Astrocyte (in vitro differentiated cells and primary cell): ENCODE measurements around the gene AICDA. TPM values are rescaled to one million over a fixed set of nuclear protein-coding genes. Genes with fewer than 3 reads are reported as not detected.

ENCODE experiments used
- DNase-seq: peaks from one replicate; pipeline ENCODE4 v3.0.0-alpha.2; 2010; ENCODE audit warnings: low read depth
- FAIRE-seq: peaks from 2 replicates; lab custom pipeline; 2011; peaks lifted over from hg19 to GRCh38; lab: Jason Lieb, UNC
- H2AFZ ChIP-seq: 2 replicates; pipeline ENCODE4 v1.6.0; 2012; ENCODE audit warnings: low read depth, low read length, inconsistent platforms
- H3K27ac ChIP-seq: 2 replicates; pipeline ENCODE4 v1.5.1; 2011; ENCODE audit warnings: low read depth, low read length, inconsistent platforms
- H3K27me3 ChIP-seq: 2 replicates; pipeline ENCODE4 v1.6.0; 2011; ENCODE audit warnings: low read length, inconsistent platforms; ENCODE audit not compliant: insufficient read depth
- H3K36me3 ChIP-seq: 2 replicates; pipeline ENCODE4 v1.5.1; 2011; ENCODE audit warnings: low read length, inconsistent platforms; ENCODE audit not compliant: insufficient read depth
- H3K4me1 ChIP-seq: 2 replicates; pipeline ENCODE4 v1.5.1; 2011; ENCODE audit warnings: low read length, inconsistent platforms; ENCODE audit not compliant: insufficient read depth
- H3K4me2 ChIP-seq: 2 replicates; pipeline ENCODE4 v1.6.0; 2012; ENCODE audit warnings: low read length, inconsistent platforms
- H3K4me3 ChIP-seq: 2 replicates; pipeline ENCODE4 v1.5.1; 2011; ENCODE audit warnings: low read depth, mild to moderate bottlenecking, low read length, inconsistent platforms; ENCODE audit not compliant: insufficient read depth
- H3K79me2 ChIP-seq: 2 replicates; pipeline ENCODE4 v1.6.0; 2012; ENCODE audit warnings: mild to moderate bottlenecking, low read length, inconsistent platforms; ENCODE audit not compliant: insufficient read depth
- H3K9ac ChIP-seq: 2 replicates; pipeline ENCODE4 v1.6.0; 2012; ENCODE audit warnings: mild to moderate bottlenecking, low read length, inconsistent platforms
- H3K9me3 ChIP-seq: 2 replicates; pipeline ENCODE4 v1.5.1; 2012; ENCODE audit warnings: low read depth, mild to moderate bottlenecking, low read length, inconsistent platforms; ENCODE audit not compliant: insufficient read depth
- H4K20me1 ChIP-seq: 2 replicates; pipeline ENCODE4 v1.6.0; 2012; ENCODE audit warnings: low read length, inconsistent platforms; ENCODE audit not compliant: insufficient read depth
- H3K27ac Mint-ChIP-seq: one replicate; pipeline ENCODE4 v1.8.0; 2021; ENCODE audit warnings: mild to moderate bottlenecking, mixed read lengths; ENCODE audit not compliant: unreplicated experiment
- H3K27me3 Mint-ChIP-seq: one replicate; pipeline ENCODE4 v1.8.0; 2021; ENCODE audit warnings: low read depth, mixed read lengths; ENCODE audit not compliant: unreplicated experiment
- H3K36me3 Mint-ChIP-seq: one replicate; pipeline ENCODE4 v1.8.0; 2021; ENCODE audit warnings: low read depth, mixed read lengths; ENCODE audit not compliant: unreplicated experiment
- H3K4me1 Mint-ChIP-seq: one replicate; pipeline ENCODE4 v1.8.0; 2021; ENCODE audit warnings: low read depth, mixed read lengths; ENCODE audit not compliant: unreplicated experiment
- H3K4me3 Mint-ChIP-seq: one replicate; pipeline ENCODE4 v1.8.0; 2021; ENCODE audit warnings: mild to moderate bottlenecking, moderate library complexity, mixed read lengths; ENCODE audit not compliant: unreplicated experiment
- H3K9me3 Mint-ChIP-seq: one replicate; pipeline ENCODE4 v1.8.0; 2021; ENCODE audit warnings: mild to moderate bottlenecking, mixed read lengths; ENCODE audit not compliant: unreplicated experiment
- EZH2 ChIP-seq: IDR thresholded peaks from 2 replicates; pipeline ENCODE4 v1.6.1; 2012; ENCODE audit warnings: mild to moderate bottlenecking, low read length, inconsistent platforms; ENCODE audit not compliant: insufficient read depth
- total RNA-seq: library from RNA; stranded (reverse); gene quantifications from 2 replicates; pipeline ENCODE4 v1.2.1, GENCODE V29; 2021
- TF ChIP-seq, protein P1 (sequence below): IDR thresholded peaks from 2 replicates; pipeline ENCODE4 v1.5.1; 2011; ENCODE audit warnings: low read depth, mild to moderate bottlenecking, inconsistent platforms, low read length, moderate library complexity; ENCODE audit not compliant: insufficient read depth

The AICDA gene
- total RNA-seq, 1 donor from 2014 or later, result not detected

DNA sequence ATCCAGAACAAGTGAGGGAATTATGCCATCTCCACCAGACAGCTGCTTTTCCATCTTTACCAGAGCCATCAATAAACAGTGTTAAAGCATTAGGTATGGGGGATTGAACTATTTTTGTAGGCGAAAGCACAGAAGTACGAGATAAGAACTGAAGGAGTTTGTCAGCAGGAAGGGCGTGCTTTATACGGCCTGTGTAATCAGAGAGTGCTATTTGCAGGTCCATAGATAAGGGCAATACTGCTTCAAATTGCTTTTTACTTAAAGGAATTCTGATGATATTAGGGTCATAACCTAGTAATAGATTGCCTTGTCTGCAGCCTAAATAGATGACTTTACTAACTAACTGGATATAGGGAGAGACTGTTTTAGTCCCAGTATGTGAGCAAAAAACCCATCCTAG is 51.6 kb downstream of the AICDA start:
- no peak overlapping the region for H3K4me3 Mint-ChIP-seq
- peaks cover 8% of the 10 kb centered on the region for H3K9me3 Mint-ChIP-seq
- Histone ChIP-seq H3K27me3 (no peaks in the 10 kb centered on the region), H3K36me3 (no peaks in the 10 kb centered on the region), H2AFZ (no peak overlapping the region), H3K9ac (no peak overlapping the region), H3K27ac (no peak overlapping the region), H3K4me1 (no peaks in the 10 kb centered on the region), H3K9me3 (no peaks in the 10 kb centered on the region), H3K4me2 (no peak overlapping the region), H3K4me3 (no peak overlapping the region), H3K79me2 (no peaks in the 10 kb centered on the region), H4K20me1 (no peaks in the 10 kb centered on the region)
- H3K27ac Mint-ChIP-seq, result no peak overlapping the region
- DNase-seq (no peak), FAIRE-seq (no peak)
- H3K4me1 Mint-ChIP-seq, result peaks cover 8% of the 10 kb centered on the region
- no peak for TF ChIP-seq EZH2
- TF ChIP-seq, protein P1, sequence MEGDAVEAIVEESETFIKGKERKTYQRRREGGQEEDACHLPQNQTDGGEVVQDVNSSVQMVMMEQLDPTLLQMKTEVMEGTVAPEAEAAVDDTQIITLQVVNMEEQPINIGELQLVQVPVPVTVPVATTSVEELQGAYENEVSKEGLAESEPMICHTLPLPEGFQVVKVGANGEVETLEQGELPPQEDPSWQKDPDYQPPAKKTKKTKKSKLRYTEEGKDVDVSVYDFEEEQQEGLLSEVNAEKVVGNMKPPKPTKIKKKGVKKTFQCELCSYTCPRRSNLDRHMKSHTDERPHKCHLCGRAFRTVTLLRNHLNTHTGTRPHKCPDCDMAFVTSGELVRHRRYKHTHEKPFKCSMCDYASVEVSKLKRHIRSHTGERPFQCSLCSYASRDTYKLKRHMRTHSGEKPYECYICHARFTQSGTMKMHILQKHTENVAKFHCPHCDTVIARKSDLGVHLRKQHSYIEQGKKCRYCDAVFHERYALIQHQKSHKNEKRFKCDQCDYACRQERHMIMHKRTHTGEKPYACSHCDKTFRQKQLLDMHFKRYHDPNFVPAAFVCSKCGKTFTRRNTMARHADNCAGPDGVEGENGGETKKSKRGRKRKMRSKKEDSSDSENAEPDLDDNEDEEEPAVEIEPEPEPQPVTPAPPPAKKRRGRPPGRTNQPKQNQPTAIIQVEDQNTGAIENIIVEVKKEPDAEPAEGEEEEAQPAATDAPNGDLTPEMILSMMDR, result no peak
- no peaks in the 10 kb centered on the region for H3K27me3 Mint-ChIP-seq
- H3K36me3 Mint-ChIP-seq, result no peaks in the 10 kb centered on the region

DNA sequence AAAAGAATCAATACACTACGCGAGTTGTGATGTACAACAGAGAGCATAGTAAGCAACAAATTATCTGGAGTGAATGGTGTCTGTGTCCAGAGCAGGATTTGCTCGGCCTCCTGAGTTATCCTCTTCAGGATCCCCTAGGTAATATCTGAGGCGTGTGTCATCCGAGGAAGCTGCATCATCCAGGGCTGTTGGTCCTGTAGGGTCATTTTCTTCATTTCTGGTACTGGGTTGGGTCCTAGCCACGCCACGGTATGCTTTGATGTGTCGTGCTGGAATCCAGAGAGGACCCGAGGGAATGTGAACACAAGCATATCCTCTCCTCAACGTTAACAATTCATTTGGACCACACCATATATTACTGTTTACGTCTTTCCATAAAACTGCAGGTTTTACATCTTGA is 53.0 kb downstream of the AICDA start:
- peaks cover 8% of the 10 kb centered on the region for H3K9me3 Mint-ChIP-seq
- no peaks in the 10 kb centered on the region for H3K27me3 Mint-ChIP-seq
- TF ChIP-seq EZH2, result no peak
- TF ChIP-seq, protein P1, result no peak
- Histone ChIP-seq H3K36me3 (no peaks in the 10 kb centered on the region), H3K79me2 (no peaks in the 10 kb centered on the region), H3K4me3 (no peak overlapping the region), H3K9ac (no peak overlapping the region), H2AFZ (no peak overlapping the region), H3K4me1 (no peaks in the 10 kb centered on the region), H3K9me3 (no peaks in the 10 kb centered on the region), H3K27ac (no peak overlapping the region), H3K27me3 (no peaks in the 10 kb centered on the region), H4K20me1 (no peaks in the 10 kb centered on the region), H3K4me2 (no peak overlapping the region)
- FAIRE-seq (no peak), DNase-seq (no peak)
- no peaks in the 10 kb centered on the region for H3K36me3 Mint-ChIP-seq
- H3K4me1 Mint-ChIP-seq, result peaks cover 11% of the 10 kb centered on the region
- H3K4me3 Mint-ChIP-seq, result no peak overlapping the region
- H3K27ac Mint-ChIP-seq, result no peak overlapping the region

DNA sequence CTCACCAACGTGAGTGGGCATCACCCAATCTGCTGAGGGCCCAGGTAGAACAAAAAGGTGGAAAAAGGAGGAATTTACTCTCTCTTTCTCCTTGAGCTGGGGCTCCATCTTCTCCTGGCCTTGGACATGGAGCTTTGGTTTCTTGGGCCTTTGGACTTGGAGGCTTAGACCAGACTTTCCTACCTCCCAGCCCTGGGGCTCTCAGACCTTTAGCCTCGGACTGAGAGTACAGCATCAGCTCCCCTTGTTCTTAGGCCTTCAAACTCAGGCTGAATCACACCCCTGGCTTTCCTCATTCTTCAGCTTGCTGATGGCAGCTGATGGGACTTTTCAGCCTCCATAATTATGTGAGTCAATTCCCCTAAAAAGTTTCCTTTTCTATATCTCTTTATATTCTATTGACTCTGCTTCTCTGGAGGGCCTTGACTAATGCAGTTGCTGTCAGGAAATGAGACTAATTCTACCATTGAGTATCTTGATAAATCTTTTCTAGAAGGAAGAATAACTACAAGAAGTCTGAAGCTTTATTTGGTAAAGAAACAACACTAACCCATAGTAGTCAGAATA is 56.0 kb downstream of the AICDA start:
- FAIRE-seq, result no peak
- Histone ChIP-seq H4K20me1 (no peaks in the 10 kb centered on the region), H3K4me3 (no peak overlapping the region), H3K4me1 (no peaks in the 10 kb centered on the region), H3K9me3 (no peaks in the 10 kb centered on the region), H2AFZ (no peak overlapping the region), H3K4me2 (no peak overlapping the region), H3K9ac (no peak overlapping the region), H3K79me2 (no peaks in the 10 kb centered on the region), H3K27me3 (no peaks in the 10 kb centered on the region), H3K36me3 (no peaks in the 10 kb centered on the region), H3K27ac (no peak overlapping the region)
- Mint-ChIP-seq H3K4me1 (peaks cover 15% of the 10 kb centered on the region), H3K4me3 (no peak overlapping the region), H3K36me3 (no peaks in the 10 kb centered on the region), H3K27ac (no peak overlapping the region), H3K27me3 (no peaks in the 10 kb centered on the region), H3K9me3 (no peaks in the 10 kb centered on the region)
- TF ChIP-seq, protein P1, result no peak
- no peak for TF ChIP-seq EZH2
- DNase-seq, result no peak
